ENCODE results near the gene LYST. TPM values are rescaled to one million over a fixed set of nuclear protein-coding genes. Genes with fewer than 3 reads are reported as not detected.

Gene LYST
- total RNA-seq, 4 donors from 2014 or later: 46.8 to 68.4 (median 47.8) TPM

GRCh38 chr1:235823684-235824083, 43.0 kb downstream of the LYST start:
- no peaks in the 10 kb centered on the region for H3K36me3 ChIP-seq
- no peak for TF ChIP-seq POLR2A (IDR thresholded peaks at IDR 0.05)
- no peak for TF ChIP-seq CTCF (IDR thresholded peaks at IDR 0.05)
- no peak for DNase-seq
- no peak overlapping the region for H3K27ac ChIP-seq
- 75 to 81% methylated on average over 5 of the region's 5 CpGs for WGBS, 2 donors
- H3K4me3 ChIP-seq (replicated peaks in 1 of 3): no peak overlapping the region
- intact Hi-C loops (cut with DNase I): no loop called here
- H3K4me1 ChIP-seq: peaks cover under 1% of the 10 kb centered on the region in 2 donors
- no peaks in the 10 kb centered on the region for H3K9me3 ChIP-seq
- H3K27me3 ChIP-seq: no peaks in the 10 kb centered on the region

GRCh38 chr1:235822685-235823084, 44.0 kb downstream of the LYST start:
- Histone ChIP-seq H3K36me3 (no peaks in the 10 kb centered on the region), H3K27ac (no peak overlapping the region), H3K9me3 (no peaks in the 10 kb centered on the region), H3K27me3 (no peaks in the 10 kb centered on the region), H3K4me1 (no peaks in the 10 kb centered on the region), H3K4me3 (replicated peaks in 1 of 3) (no peak overlapping the region)
- no peak for DNase-seq
- TF ChIP-seq CTCF (IDR thresholded peaks at IDR 0.05): no peak
- TF ChIP-seq POLR2A (IDR thresholded peaks at IDR 0.05): no peak
- intact Hi-C loops (cut with DNase I): no loop called here

- no peak for TF ChIP-seq POLR2A (IDR thresholded peaks at IDR 0.05)
- TF ChIP-seq CTCF (IDR thresholded peaks at IDR 0.05): no peak
- H3K27ac ChIP-seq: no peak overlapping the region
- H3K9me3 ChIP-seq: no peaks in the 10 kb centered on the region
- no peaks in the 10 kb centered on the region for H3K36me3 ChIP-seq
- H3K4me1 ChIP-seq: no peaks in the 10 kb centered on the region
- intact Hi-C loops (cut with DNase I): no loop called here
- no peaks in the 10 kb centered on the region for H3K27me3 ChIP-seq
- H3K4me3 ChIP-seq (replicated peaks in 1 of 3): no peak overlapping the region
- WGBS, 2 donors: 96% methylated on average over 3 of the region's 3 CpGs
- DNase-seq: no peak
Observed at GRCh38 chr1:235821361-235821981, 45.2 kb downstream of the LYST start.

GRCh38 chr1:235820061-235820460, 46.6 kb downstream of the LYST start:
- Histone ChIP-seq H3K27me3 (no peaks in the 10 kb centered on the region), H3K4me1 (no peaks in the 10 kb centered on the region), H3K36me3 (no peaks in the 10 kb centered on the region), H3K9me3 (no peaks in the 10 kb centered on the region), H3K4me3 (replicated peaks in 1 of 3) (no peak overlapping the region), H3K27ac (no peak overlapping the region)
- 100% methylated on average over 1 of the region's 1 CpG for WGBS, 2 donors
- intact Hi-C loops (cut with DNase I): no loop called here
- TF ChIP-seq POLR2A (IDR thresholded peaks at IDR 0.05) (no peak), CTCF (IDR thresholded peaks at IDR 0.05) (no peak)
- no peak for DNase-seq

- Histone ChIP-seq H3K36me3 (no peaks in the 10 kb centered on the region), H3K4me3 (replicated peaks in 1 of 3) (no peak overlapping the region), H3K9me3 (no peaks in the 10 kb centered on the region), H3K27me3 (no peaks in the 10 kb centered on the region), H3K27ac (no peak overlapping the region), H3K4me1 (no peaks in the 10 kb centered on the region)
- TF ChIP-seq POLR2A (IDR thresholded peaks at IDR 0.05) (no peak), CTCF (IDR thresholded peaks at IDR 0.05) (no peak)
- DNase-seq: peak; percentile 74 to 83
- 55 to 65% methylated on average over 5 of the region's 5 CpGs for WGBS, 2 donors
- intact Hi-C loops (cut with DNase I): no loop called here
Observed at GRCh38 chr1:235818632-235819136, 48.0 kb downstream of the LYST start.
